GM19023 (cell line): ENCODE results near the gene GDI1.
A peak's percentile ranks its signal among the peaks of the same experiment; 100 is the strongest.
"Not testable (repeated sequence)": the region's sequence is repeated elsewhere in the genome, so short reads cannot be mapped to it uniquely, and the experiment has no call there.

Experiments used
- ATAC-seq: cut with Tn5 transposase; IDR thresholded peaks from one replicate; pipeline ENCODE4 v1.9.1; 2021; ENCODE audit warnings: mild to moderate bottlenecking, moderate library complexity; ENCODE audit not compliant: unreplicated experiment

The GDI1 gene

DNA sequence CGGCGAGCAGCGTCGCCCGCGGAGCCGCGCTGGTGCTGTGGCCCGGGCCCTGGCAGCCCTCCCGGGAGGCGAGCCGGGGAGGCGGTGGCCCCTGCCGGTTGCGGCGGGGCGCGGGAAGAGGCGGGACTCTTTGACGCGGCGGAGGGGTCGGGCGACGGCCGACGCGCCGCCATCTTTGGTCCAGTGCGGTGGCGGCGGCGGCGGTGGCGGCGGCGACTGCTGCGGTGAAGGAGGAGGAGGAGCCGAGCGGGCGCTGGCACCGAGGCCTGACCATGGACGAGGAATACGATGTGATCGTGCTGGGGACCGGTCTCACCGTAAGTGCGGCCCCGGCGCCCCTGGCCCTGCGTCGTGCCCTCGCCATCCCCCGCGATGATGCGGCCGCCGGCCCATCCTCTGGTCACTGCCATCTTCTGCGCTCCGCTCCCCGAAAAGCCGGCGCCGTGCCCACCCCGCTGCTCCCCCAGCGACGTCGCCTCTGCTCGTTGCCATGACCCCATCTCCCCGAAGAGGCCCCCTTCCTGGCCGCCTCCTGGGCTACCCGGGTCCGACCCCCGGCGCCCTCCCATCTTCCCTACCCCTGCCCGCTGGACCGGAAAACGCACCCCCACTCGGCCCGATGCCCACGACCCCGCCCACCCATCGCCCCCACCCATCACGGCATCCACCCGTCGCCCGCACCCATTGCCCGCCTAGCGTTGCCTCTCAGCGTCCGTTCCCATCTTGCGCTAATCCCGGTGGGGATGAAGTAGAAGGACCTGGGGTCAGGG lies at the start of gene GDI1:
Gene GDI1, plus strand, starts transcription at position 172 of the 770 bp plus-strand sequence. Its CDS starts 101 bp downstream, at position 273.
- ATAC-seq, result no peak

DNA sequence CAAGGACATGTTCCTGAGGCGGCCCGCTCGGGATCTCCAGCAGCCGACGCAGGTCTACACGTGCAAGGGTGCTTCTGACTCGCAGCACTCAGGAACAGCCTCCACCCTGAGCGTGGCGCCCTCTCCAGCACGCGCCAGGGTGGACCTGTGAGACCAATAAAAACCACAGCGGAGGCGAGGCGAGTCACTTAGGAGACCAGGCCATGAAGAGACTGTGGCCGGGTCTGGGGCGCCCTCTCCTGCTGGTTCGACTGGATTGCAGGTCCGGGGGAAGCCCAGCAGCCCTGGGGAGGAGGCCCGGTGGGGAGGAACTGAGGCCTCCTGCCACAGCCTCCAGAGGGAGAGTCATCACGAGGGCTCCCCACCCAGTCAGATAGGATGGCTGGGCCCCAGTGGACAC lies 48.9 kb upstream of the GDI1 start:
- ATAC-seq, result peak; percentile 28

DNA sequence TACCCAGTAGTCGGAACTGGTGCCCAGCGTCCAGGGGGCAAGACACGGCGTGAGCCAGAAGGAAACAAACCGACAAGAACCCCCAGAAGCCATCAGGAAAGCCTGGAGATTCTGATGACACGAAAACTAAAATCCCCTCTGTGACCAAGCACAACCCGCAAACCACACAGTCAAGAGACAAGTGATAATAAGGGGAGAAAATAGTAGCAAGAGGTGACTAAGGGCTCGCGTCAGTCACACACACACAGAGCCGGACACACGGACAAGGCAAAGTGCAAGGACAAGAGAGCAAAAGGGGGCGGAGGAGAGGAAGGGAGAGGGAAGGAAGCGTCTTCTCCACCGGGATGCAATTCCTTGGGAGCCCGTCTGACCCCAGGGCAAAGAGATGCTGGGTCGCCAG lies 48.3 kb upstream of the GDI1 start:
- ATAC-seq, result not testable (repeated sequence)

DNA sequence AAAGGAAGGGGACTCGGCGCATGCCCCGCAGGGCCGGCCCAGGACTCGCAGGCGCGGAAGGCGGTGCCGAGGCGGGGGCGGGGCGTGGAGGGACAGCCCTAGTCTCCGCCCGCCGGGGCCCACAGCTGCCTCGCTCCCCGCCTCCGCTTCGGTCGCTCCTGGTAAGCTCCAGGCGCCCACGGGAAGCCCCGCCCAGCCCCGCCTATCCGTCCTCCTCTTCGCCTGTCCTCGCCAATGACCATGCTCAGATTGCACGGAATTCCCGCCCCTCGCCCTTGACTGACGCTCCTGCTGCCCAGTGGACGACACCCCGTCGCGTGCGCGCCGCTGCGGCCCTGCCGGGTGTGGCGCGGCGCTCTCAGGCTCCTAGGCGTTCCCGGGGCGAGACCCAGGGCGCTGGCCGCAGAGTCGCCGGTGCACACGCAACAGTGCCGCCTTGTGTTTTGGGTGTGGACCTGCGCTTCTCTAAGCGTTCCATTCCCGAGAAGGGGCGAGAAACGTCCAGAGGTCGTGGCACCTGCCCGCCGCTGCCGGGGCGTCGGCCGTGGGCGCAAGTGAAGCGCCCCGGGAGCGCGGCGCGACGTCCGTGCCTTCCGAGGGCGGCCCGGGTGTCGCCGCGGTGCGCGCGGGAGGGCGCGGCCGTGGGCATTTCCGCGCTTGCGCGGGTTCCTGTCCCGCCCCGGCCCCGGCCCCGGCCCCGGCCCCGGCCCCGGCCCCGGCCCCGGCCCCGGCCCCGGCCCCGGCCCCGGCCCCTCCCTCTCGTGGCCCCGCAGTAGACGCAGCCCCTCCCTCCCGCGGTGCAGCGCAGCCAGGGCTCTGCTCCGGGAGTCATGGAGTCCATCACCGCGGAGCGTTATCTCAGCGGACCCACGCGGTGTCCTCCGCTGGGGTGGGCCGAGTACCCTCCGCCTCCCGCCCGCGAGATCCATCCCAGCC lies 46.9 kb upstream of the GDI1 start:
- peak; percentile 62 for ATAC-seq

DNA sequence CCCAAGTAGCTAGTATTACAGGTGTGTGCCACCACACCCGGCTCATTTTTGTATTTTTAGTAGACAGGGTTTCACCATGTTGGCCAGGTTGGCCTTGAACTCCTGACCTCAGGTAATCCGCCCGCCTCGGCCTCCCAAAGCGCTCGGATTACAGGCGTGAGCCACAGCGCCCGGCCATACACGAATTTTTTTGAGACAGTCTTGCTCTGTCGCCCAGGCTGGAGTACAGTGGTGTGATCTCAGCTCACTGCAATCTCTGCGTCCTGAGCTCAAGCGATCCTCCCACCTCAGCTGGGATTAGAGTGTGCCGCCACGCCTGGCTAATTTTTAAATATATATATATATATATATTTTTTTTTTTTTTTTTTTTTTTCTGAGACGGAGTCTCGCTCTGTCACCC lies 40.6 kb upstream of the GDI1 start:
- not testable (repeated sequence) for ATAC-seq

DNA sequence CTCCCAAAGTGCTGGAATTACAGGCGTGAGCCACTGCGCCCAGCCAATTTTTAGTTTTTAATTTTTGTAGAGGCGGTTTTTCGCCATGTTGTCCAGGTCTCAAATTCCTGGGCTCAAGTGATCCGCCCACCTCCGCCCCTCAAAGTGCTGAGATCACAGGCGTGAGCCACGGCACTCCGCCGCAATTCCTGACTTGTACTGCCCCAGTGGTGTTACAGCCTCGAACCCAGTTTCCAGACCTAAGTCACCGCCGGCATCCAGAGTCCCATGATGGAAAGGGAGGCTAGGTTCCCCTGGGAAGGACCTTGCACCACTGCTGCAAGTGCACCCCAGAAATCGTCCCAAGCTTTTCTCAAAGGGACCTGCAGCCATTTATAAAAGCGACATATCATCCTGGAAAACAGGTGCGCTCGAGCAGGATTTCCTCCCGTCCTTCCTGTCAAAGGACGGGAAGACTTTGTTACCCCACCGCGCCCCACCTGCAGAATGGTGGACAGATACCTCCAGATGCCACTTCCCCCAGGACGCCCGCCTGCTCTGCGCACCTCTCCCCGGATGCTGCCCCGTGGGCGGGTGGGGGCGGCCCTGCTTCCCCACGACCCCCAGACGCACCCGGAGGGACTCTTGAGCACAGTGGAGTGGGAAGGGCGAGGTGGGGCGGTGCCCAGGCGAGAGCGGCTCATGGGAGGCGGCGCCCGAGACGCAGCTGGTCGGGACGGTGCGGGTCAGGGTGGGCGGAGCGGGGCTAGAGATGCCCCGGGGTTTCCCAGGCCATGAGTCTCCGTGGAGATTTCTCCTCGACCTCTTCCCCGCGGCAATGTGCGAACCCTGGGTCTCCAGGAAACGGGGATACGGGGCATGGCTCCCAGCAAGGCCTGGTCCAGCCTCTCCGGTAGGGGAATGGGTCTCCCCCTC lies 39.7 kb upstream of the GDI1 start:
- ATAC-seq, result peak; percentile 59

DNA sequence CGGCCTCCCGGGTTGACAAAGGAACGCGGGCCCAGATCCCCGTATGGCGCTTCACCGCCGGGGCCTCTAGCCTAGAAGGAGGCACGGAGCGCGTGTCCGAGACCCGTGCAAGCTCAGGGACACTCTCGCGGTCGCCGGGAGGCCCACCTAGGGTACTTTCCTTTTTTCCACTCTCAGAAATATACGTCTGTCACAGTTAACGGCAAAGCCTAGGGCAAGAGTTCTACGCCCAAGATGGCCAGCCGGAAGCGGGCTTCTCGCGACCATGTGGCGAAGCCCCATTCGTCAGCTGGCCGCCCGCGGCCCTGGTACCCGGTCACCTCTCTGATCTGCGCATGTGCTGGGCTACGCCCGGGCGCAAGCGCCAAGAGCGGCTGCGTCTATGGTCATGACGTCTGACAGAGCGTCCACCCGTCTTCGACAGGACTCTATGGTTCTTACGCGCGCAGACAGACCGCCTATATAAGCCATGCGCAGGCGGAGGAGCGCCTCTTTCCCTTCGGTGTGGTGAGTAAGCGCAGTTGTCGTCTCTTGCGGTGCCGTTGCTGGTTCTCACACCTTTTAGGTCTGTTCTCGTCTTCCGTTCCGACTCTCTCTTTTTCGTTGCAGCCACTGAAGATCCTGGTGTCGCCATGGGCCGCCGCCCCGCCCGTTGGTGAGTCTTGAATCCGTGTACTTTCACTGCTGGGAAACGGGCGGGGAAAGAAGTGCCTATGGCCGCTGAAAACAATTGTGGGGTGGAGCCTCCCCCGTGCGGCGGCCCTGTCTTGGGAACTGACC lies 38.9 kb upstream of the GDI1 start, which contains the start of gene RPL10:
Gene RPL10, plus strand, starts transcription at position 490 of the 780 bp plus-strand sequence. Its CDS starts 143 bp downstream, at position 633.
- ATAC-seq, result peak; percentile 69

DNA sequence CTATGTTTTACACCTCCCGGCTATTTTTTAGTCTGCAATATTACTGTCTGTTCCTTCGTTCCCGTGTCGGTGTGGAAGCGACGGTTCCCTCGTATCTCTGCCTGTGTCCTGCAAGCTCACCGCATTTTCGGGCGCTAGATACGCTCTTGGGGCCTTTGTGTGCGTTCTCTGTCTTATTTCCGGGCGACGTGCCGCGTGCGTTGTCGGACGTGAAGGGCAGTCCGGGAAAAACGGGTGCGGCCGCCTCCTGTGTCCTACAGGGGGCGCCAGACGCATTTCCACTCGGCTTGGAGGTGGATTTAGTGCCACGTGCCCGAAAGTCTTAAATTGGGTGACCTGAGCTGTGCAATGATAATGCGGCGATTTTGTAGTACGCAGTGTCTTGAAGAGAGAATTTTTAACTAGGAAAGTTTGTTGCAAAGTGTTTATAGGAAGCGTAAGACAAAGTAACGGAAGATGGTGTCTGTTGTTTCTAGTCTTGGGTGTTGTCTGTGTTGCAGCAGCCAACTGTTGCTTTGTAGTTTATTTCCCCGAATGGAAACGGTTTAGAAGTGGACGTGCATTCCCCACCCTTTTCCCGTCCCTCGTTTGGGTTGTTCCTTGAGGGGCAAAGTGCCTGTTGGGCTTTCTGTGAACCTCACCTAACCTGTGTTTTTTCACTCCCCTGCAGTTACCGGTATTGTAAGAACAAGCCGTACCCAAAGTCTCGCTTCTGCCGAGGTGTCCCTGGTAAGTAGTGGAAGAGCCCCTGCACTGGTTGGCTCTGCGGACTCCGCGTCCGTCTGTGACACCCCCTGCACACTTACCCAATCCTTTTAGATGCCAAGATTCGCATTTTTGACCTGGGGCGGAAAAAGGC lies 38.1 kb upstream of the GDI1 start:
- peak; percentile 24 for ATAC-seq

DNA sequence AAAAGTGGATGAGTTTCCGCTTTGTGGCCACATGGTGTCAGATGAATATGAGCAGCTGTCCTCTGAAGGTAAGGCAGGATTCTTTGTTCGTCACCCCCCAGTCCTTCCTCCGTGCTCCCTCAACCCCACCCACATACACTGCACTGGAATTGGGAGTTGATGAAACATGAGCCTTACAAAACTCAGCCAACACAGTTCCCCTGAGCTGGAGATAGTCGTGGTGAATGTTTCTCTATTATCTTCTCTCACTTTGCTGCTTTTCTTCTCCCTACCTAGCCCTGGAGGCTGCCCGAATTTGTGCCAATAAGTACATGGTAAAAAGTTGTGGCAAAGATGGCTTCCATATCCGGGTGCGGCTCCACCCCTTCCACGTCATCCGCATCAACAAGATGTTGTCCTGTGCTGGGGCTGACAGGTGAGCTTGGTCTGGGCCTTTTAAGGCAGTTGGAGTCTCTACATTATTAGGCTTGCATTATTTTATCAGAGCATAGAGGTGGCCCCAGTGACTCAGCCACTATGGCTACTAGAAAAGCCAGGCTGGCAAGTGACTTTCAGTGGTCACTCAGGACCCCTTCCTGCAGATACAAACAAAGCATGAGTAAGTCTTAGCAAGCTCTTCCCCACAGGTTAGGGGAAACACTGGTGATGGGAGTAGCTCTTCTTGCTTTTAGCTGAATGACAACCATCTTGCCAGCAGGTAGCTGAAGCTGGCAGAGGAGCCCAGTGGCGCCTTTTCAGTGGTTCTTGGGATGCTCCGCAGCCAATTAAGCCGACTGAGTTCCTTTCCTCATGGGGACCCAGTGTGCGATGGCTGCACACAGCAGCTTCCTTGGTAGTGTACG lies 37.2 kb upstream of the GDI1 start:
- ATAC-seq, result no peak

DNA sequence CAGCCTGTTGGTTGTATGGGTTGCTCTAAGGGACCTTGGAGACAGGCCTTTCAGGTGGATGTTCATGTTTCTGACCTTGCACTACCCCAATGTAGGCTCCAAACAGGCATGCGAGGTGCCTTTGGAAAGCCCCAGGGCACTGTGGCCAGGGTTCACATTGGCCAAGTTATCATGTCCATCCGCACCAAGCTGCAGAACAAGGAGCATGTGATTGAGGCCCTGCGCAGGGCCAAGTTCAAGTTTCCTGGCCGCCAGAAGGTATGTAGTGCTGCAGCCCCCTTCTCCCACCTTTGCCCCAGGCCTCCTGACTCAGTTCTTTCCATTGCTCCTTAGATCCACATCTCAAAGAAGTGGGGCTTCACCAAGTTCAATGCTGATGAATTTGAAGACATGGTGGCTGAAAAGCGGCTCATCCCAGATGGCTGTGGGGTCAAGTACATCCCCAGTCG lies 36.6 kb upstream of the GDI1 start:
- ATAC-seq, result not testable (repeated sequence)

DNA sequence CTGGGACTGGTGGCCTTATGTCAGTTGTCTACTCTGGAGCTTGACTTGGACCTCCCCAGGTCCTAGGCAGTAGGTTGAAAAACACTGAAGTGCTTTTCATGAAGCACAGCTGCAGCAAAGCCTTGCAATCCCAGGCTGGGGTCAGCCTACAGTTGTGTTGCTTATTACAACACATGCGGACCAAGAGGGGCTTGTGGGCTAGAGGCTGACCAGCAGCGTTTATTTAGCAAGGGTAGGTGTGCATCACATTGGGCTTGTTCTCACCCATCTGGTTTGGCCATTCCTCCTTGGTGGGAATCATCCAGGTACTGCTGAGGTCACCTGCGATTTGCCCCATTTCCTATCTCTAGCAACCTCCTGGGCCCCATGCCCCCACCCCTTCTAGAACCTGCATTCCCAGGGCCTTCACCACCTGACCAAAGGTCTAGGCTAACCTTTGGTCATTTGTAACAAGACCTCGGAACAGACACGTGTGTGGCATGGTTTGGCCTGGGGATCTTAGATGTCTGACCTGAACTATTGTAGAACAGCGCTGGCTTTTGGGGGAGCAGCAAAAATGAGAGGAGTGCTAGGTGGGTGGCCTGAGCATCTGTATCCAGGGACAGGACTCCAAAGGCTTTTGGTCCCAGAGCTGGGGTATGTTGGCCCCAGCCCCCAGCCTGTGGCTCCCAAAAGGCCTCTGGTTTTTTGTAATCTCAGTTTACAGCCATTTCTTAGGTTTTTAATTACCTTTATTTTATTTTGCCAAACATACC lies 35.7 kb upstream of the GDI1 start:
- ATAC-seq, result no peak

DNA sequence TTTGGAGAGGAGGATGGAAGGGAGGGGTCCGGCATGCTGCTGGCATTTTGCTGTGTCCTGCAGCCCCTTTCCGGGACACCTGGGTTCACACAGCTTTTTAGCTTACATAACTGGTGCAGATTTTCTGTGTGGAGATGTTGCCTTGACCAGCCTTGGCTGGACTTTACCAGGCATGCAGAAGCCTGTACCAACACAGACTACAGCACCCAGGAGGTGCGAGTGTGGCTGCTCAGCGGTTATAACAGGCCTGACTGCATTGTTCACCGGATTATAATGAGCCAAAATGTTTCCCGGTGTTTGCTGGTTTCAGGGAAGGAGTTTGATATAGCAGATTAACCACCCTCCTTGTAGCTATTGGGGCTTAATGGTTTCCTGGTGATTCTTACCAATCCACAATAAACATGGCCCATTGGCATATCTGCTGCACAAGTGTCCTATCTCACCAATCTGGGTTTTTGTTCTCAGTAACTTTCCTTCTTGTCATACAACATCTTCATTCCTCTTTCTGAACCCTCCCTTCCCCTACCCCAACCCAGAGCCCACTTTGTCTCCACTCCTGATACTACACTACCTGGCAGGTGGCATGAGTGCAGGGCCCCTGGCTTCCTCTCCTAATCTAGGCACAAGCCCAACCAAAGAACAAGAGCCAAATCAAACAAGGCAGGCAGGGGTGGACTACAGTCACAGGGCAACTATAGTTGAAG lies 34.9 kb upstream of the GDI1 start:
- no peak for ATAC-seq

DNA sequence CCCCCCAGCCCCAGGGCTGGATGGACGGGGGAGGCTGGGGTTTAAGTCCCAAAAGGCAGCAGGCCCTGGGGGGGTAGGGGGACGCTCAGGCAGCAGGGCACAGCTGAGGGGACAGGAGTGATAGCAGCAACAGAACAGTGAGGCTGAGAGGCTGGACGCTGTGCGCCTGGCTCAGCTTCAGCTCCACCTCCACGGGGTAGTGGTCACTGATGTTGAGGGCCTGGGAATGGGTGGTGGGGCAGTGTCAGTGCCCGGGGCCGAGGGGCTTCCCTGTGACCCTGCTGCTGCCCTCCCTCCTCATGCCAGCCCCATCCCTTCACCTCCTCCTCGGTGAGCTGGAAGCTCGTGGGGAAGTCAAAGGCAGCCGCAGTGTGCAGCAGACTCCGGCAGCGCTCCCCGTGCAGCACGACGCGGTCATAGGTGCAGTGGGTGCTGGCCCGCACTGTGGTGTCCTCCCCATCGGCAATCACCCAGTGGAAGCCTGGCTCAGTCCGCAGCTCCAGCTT lies 34.3 kb upstream of the GDI1 start:
- no peak for ATAC-seq

DNA sequence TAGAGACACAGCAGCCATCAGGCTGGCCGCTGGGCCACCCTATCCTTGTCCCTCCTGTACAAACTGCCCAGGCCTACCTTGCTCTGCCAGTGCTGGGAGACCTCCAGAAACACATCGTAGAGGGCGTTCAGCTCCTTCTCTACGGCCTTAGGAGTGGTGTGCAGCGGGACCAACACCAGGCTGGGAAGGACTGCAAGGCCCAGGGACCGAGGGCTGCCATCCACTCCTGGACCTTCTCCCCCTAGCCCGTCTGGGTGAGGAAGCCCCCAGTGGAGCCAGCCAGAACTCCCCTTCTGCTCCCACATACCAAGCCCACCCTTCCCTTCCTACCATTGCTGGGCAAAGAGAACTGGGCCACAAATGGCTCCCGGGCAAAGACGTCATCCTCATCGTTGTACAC lies 33.8 kb upstream of the GDI1 start:
- no peak for ATAC-seq

DNA sequence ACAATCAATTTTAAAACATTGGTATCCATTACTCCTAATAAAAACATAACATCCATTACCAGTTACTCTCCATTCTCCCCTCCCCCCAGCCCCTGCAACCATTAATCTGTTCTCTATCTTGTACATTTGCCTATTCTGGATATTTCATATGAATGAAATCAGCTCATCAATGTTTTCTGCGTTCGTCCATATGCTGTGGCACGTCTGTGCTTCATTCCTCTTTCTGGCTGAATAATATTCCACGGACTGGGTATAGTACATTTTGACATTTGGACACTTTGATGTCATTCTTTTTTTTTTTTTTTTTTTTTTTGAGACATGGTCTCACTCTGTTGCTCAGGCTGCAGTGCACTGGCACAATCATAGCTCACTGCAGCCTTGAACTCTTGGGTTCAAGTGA lies 33.1 kb upstream of the GDI1 start:
- no peak for ATAC-seq

DNA sequence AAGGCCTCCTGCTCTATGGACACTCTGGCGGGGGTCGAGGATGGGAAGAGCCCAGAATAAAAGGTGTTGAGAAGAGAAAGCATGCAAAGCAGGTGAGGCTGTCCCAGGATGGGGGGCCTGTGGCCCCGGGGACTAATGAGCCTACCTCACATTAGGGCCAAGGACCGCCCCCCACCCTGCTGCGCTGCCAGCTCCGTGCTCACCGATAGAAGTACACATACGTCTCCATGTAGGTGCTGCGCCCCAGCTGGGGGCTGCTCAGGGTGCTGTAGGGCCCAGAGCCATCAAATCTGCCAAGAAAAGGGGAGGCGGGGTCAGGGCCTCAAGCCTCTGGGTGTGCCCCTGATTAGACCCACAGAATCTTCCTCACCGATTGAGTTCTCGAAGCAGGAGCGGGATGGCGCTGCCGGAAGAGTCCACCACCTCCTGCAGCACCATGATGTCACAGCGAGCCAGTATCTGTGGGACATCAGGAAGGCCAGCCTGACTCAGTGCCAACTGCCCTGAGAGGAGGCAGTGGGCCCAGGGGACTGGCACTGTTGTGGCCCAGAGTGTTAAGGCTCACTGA lies 32.2 kb upstream of the GDI1 start:
- ATAC-seq, result no peak
